SK-N-SH (cell line): ENCODE results near the gene OBP2B. TPM values are rescaled to one million over a fixed set of nuclear protein-coding genes. Genes with fewer than 3 reads are reported as not detected.
A peak's percentile ranks its signal among the peaks of the same experiment; 100 is the strongest.

Source experiments
- CTCF ChIA-PET: fragments of 300-600, 350-600 bp; formaldehyde crosslinking; extraction: SDS; loops from one replicate; lab custom pipeline; 2021; lab: Yijun Ruan, JAX
- POLR2A ChIA-PET: fragments of 350-600 bp; sonication (Branson Sonifier 250); formaldehyde crosslinking; extraction: SDS; loops from one replicate; lab custom pipeline; 2020; ENCODE audit warnings: antibody characterized with exemption, inconsistent platforms; lab: Yijun Ruan, JAX
- DNase-seq: peaks from one replicate; pipeline ENCODE4 v3.0.0; 2012
- H2AFZ ChIP-seq: fragments of 200-600 bp; sonication (generic); 2 replicates; pipeline ENCODE4 v1.8.1; 2016; ENCODE audit warnings: antibody characterized with exemption, mild to moderate bottlenecking, low read depth
- H3F3A ChIP-seq: fragments of 200-600 bp; sonication (generic); replicated peaks from 2 replicates; pipeline ENCODE3; 2016; ENCODE audit warnings: antibody characterized with exemption, mild to moderate bottlenecking; ENCODE audit not compliant: insufficient read depth
- H3K27ac ChIP-seq, 2 experiments: fragments of 200-500 bp in 1 of 2; fragments of 200-600 bp in 1 of 2; sonication (Bioruptor generic) in 1 of 2; sonication (generic), shearing (Covaris generic) in 1 of 2; 2 replicates each; pipeline versions ENCODE4 v1.5.1 to v1.6.1; 2014 to 2016; ENCODE audit warnings: low read depth in 2 of 2, inconsistent platforms in 1 of 2, low read length in 1 of 2, mild to moderate bottlenecking in 1 of 2, mixed read lengths in 1 of 2
- H3K27me3 ChIP-seq: fragments of 200-600 bp; sonication (generic), shearing (Covaris generic); 2 replicates; pipeline ENCODE4 v1.6.1; 2016; ENCODE audit warnings: mixed run types; ENCODE audit not compliant: insufficient read depth
- H3K36me3 ChIP-seq, 2 experiments: fragments of 200-500 bp in 1 of 2; fragments of 200-600 bp in 1 of 2; sonication (Bioruptor generic) in 1 of 2; sonication (generic) in 1 of 2; replicated peaks in 1 of 2; 2 replicates each; pipeline versions ENCODE3 to v1.5.1; 2014 to 2016; ENCODE audit warnings: low read length in 1 of 2, mild to moderate bottlenecking in 1 of 2; ENCODE audit not compliant: insufficient read depth in 2 of 2, control insufficient read depth in 1 of 2
- H3K4me1 ChIP-seq, 2 experiments: fragments of 200-500 bp in 1 of 2; fragments of 200-600 bp in 1 of 2; sonication (Bioruptor generic) in 1 of 2; sonication (generic), shearing (Covaris generic) in 1 of 2; 2 replicates each; pipeline versions ENCODE4 v1.5.1 to v1.6.1; 2014 to 2016; ENCODE audit warnings: low read depth in 1 of 2, low read length in 1 of 2, mixed run types in 1 of 2; ENCODE audit not compliant: insufficient read depth in 2 of 2, control insufficient read depth in 1 of 2
- H3K4me2 ChIP-seq: fragments of 200-600 bp; sonication (generic), shearing (Covaris generic); 2 replicates; pipeline ENCODE4 v1.6.1; 2017; ENCODE audit warnings: mixed run types
- H3K4me3 ChIP-seq, 2 experiments: fragments of 200-500 bp in 1 of 2; fragments of 200-600 bp in 1 of 2; sonication (Bioruptor generic) in 1 of 2; sonication (generic), shearing (Covaris generic) in 1 of 2; 2 replicates each; pipeline versions ENCODE4 v1.5.1 to v1.8.1; 2014 to 2016; ENCODE audit warnings: low read depth in 2 of 2, inconsistent platforms in 1 of 2, low read length in 1 of 2, mild to moderate bottlenecking in 1 of 2, mixed read lengths in 1 of 2, moderate library complexity in 1 of 2
- H3K79me2 ChIP-seq: fragments of 200-600 bp; sonication (generic); 2 replicates; pipeline ENCODE4 v1.8.1; 2017; ENCODE audit warnings: mild to moderate bottlenecking; ENCODE audit not compliant: insufficient read depth
- H3K9ac ChIP-seq: fragments of 200-600 bp; sonication (generic); 2 replicates; pipeline ENCODE4 v1.6.1; 2017; ENCODE audit warnings: mixed run types
- H3K9me2 ChIP-seq: fragments of 200-600 bp; sonication (generic); 2 replicates; pipeline ENCODE4 v1.6.1; 2017; ENCODE audit warnings: mixed run types
- H3K9me3 ChIP-seq: fragments of 200-600 bp; sonication (generic); 2 replicates; pipeline ENCODE4 v1.6.1; 2017; ENCODE audit warnings: mixed run types, mild to moderate bottlenecking, moderate library complexity
- H4K20me1 ChIP-seq: fragments of 200-600 bp; sonication (generic); 2 replicates; pipeline ENCODE4 v1.6.1; 2017; ENCODE audit warnings: mild to moderate bottlenecking, mixed run types; ENCODE audit not compliant: insufficient read depth
- CHD2 ChIP-seq: fragments of 150-350 bp; IDR thresholded peaks from 2 replicates; pipeline ENCODE4 v1.6.1; 2018; ENCODE audit warnings: low read length; ENCODE audit not compliant: partially characterized antibody
- ELF1 ChIP-seq: IDR thresholded peaks from 2 replicates; pipeline ENCODE4 v1.4.0; 2012
- FOXJ3 ChIP-seq: sonication (generic); formaldehyde crosslinking; IDR thresholded peaks from 2 replicates; pipeline ENCODE4 v1.5.1; 2020; ENCODE audit warnings: mild to moderate bottlenecking, missing genetic modification reagents
- GABPA ChIP-seq: IDR thresholded peaks from 2 replicates; pipeline ENCODE4 v1.4.0; 2012; ENCODE audit warnings: low read depth, mild to moderate bottlenecking
- GATA2 ChIP-seq: sonication (generic); formaldehyde crosslinking; IDR thresholded peaks from 2 replicates; pipeline ENCODE4 v1.5.0; 2020; ENCODE audit warnings: mild to moderate bottlenecking, missing genetic modification reagents
- JUND ChIP-seq: IDR thresholded peaks from 2 replicates; pipeline ENCODE4 v1.4.0; 2012
- MEF2A ChIP-seq: IDR thresholded peaks from 2 replicates; pipeline ENCODE4 v1.4.0; 2012; ENCODE audit warnings: low read depth, borderline replicate concordance
- NFIC ChIP-seq: IDR thresholded peaks from 2 replicates; pipeline ENCODE4 v1.4.0; 2012; ENCODE audit warnings: borderline replicate concordance
- RAD21 ChIP-seq: IDR thresholded peaks from 2 replicates; pipeline ENCODE4 v1.6.1; 2012; ENCODE audit warnings: mild to moderate bottlenecking, low read length
- SMC3 ChIP-seq: IDR thresholded peaks from 2 replicates; pipeline ENCODE4 v1.6.1; 2012; ENCODE audit warnings: low read depth, low read length, improper control_type of control experiment
- TCF12 ChIP-seq: IDR thresholded peaks from 2 replicates; pipeline ENCODE4 v1.4.0; 2012
- YY1 ChIP-seq: IDR thresholded peaks from 2 replicates; pipeline ENCODE4 v1.4.0; 2012; ENCODE audit warnings: low read depth, mild to moderate bottlenecking
- WGBS: methylation state at CpG from one replicate; pipeline ENCODE4 v1.1.6; 2017; ENCODE audit warnings: low lambda C conversion rate; 5-methylcytosine and 5-hydroxymethylcytosine counted together
- polyA plus RNA-seq, 3 experiments: library from polyadenylated mRNA; depleted of rRNA; stranded (reverse); fragments of >200 nt; gene quantifications; 2 replicates each; pipeline ENCODE4 v1.2.3, GENCODE V29; 2012
- TF ChIP-seq, protein P1 (sequence below): fragments of 150-350 bp; IDR thresholded peaks from 2 replicates; pipeline ENCODE4 v1.6.1; 2017; ENCODE audit warnings: antibody characterized with exemption, low read length, low read depth, borderline replicate concordance

OBP2B gene
- polyA plus RNA-seq, 1 of the 3 experiments (the other 2 are of a cell fraction) = not detected

GRCh38 chr9:133188843-133189180 is 20.2 kb downstream of the OBP2B start:
- Histone ChIP-seq H3K9me3 (no peaks in the 10 kb centered on the region), H3K4me3 (no peak overlapping the region), H3K4me1 (no peaks in the 10 kb centered on the region), H3F3A (no peaks in the 10 kb centered on the region), H3K9ac (no peak overlapping the region), H3K9me2 (no peaks in the 10 kb centered on the region), H3K27ac (no peak overlapping the region), H3K79me2 (no peaks in the 10 kb centered on the region), H3K36me3 (no peaks in the 10 kb centered on the region), H3K27me3 (peaks cover 44% of the 10 kb centered on the region), H3K4me2 (no peak overlapping the region), H4K20me1 (no peaks in the 10 kb centered on the region), H2AFZ (no peak overlapping the region)
- 39% methylated on average over 5 of the region's 7 CpGs for WGBS
- POLR2A ChIA-PET = interaction anchor here (0.9 to 1.1 kb wide), 2 partner anchors 142 to 160 kb away, joined by 3 read pairs; partner anchors contain the start of genes MED22 and RPL7A
- TF ChIP-seq TCF12 (no peak), SMC3 (no peak), GATA2 (CRISPR knock-in tag) (no peak), MEF2A (no peak), GABPA (no peak), JUND (no peak), ELF1 (no peak)
- DNase-seq = no peak
- CTCF ChIA-PET = interaction anchor here (0.8 to 4.0 kb wide), 15 partner anchors 9 to 538 kb away, joined by 3 to 47 read pairs (median 4); partner anchors contain the start of genes CACFD1 and SURF6

DNA sequence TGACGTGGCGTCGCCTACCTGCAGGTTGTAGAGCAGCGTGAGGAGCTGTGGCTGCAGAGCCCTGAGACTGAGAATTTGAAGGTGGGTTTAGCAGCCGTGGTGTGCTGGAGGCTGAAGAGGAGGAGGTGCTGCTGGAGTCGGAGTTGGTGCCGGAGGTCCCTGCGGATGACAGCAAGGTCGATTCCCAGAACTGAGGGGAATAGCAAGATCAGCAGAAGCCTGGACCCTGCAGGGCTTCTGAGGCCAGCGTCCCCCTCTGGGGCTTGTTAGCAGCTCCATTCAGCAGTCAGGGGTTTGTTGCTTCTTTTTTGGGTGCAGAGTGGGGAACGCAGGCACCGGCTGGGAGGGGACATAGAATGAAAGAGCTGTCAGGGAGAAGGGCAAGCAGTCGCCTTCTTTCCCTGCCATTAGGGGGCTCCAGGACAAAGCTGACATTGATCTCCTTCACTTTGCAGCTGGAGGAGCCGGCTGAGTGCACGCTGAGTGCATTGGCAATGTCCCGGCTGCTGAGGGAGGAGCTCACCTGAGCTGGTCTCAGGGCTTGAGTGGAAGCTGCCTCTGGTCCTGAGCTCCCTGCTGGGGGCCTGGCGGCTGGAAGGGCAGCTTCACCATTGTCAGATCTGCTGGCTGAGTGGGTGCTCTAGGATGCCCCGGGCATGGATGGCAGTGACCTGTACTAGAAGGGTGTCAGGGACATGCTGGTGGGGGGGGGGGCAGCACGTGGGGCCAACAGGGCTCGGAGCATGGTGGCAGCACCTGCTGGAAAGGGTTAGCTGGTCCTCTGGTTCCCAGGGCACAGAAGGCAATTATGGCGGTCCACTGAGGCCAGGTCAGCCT is 20.8 kb downstream of the OBP2B start:
- H3K9me3 ChIP-seq = no peaks in the 10 kb centered on the region
- no peaks in the 10 kb centered on the region for H3K36me3 ChIP-seq
- H3K9me2 ChIP-seq = no peaks in the 10 kb centered on the region
- no peaks in the 10 kb centered on the region for H3F3A ChIP-seq
- H3K27me3 ChIP-seq = peaks cover 50% of the 10 kb centered on the region
- H4K20me1 ChIP-seq = no peaks in the 10 kb centered on the region
- whole genome bisulfite sequencing = 16% methylated on average over 20 of the region's 21 CpGs
- no peaks in the 10 kb centered on the region for H3K79me2 ChIP-seq
- ChIA-PET CTCF (interaction anchor here (0.5 to 4.0 kb wide), 19 partner anchors 8 to 539 kb away, joined by 3 to 47 read pairs (median 4); partner anchors contain the start of genes CACFD1 and SURF6), POLR2A (interaction anchor here (0.9 to 1.8 kb wide), 2 partner anchors 142 to 160 kb away, joined by 3 to 6 read pairs; partner anchors contain the start of genes MED22 and RPL7A)
- DNase-seq = peak; percentile 57
- no peak overlapping the region for H3K27ac ChIP-seq
- H3K9ac ChIP-seq = no peak overlapping the region
- TF ChIP-seq YY1 (no peak), CHD2 (no peak), SMC3 (peak; percentile 13; the same call in 1 of the 2 replicates), RAD21 (peak; percentile 41)
- H3K4me1 ChIP-seq = no peaks in the 10 kb centered on the region
- no peak overlapping the region for H3K4me2 ChIP-seq
- no peak overlapping the region for H3K4me3 ChIP-seq
- H2AFZ ChIP-seq = no peak overlapping the region

GRCh38 chr9:133187561-133188005 is 21.5 kb downstream of the OBP2B start:
- no peak overlapping the region for H3K4me2 ChIP-seq
- no peaks in the 10 kb centered on the region for H3K9me2 ChIP-seq
- no peaks in the 10 kb centered on the region for H3K4me1 ChIP-seq
- H3K4me3 ChIP-seq = no peak overlapping the region
- WGBS = 18% methylated on average over 5 of the region's 10 CpGs
- H3K36me3 ChIP-seq = no peaks in the 10 kb centered on the region
- TF ChIP-seq, protein P1, sequence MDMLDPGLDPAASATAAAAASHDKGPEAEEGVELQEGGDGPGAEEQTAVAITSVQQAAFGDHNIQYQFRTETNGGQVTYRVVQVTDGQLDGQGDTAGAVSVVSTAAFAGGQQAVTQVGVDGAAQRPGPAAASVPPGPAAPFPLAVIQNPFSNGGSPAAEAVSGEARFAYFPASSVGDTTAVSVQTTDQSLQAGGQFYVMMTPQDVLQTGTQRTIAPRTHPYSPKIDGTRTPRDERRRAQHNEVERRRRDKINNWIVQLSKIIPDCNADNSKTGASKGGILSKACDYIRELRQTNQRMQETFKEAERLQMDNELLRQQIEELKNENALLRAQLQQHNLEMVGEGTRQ = no peak
- TF ChIP-seq FOXJ3 = no peak
- TF ChIP-seq NFIC = no peak
- TF ChIP-seq GABPA = no peak
- no peak for TF ChIP-seq RAD21
- no peak for TF ChIP-seq ELF1
- TF ChIP-seq, all 33 proteins: peak for 0
- no peak for DNase-seq
- Histone ChIP-seq H3F3A (no peaks in the 10 kb centered on the region), H3K79me2 (no peaks in the 10 kb centered on the region), H4K20me1 (no peaks in the 10 kb centered on the region), H3K27me3 (peaks cover 54% of the 10 kb centered on the region), H3K9me3 (no peaks in the 10 kb centered on the region), H2AFZ (no peak overlapping the region), H3K9ac (no peak overlapping the region), H3K27ac (no peak overlapping the region)
- ChIA-PET POLR2A (interaction anchor here (1.8 kb wide), 1 partner anchor 143 kb away, joined by 6 read pairs; no protein-coding TSS in a partner anchor), CTCF (interaction anchor here (0.7 to 4.0 kb wide), 19 partner anchors 8 to 298 kb away, joined by 3 to 47 read pairs (median 5); partner anchors contain the start of genes CACFD1 and SURF6)
